ENCODE results near the gene SUGP1. TPM values are rescaled to one million over a fixed set of nuclear protein-coding genes. Genes with fewer than 3 reads are reported as not detected.

SUGP1 gene
- total and polyA plus RNA-seq, 2 of the 4 experiments (the other 2 are of a cell fraction) = 33.2 to 35.8 TPM

DNA sequence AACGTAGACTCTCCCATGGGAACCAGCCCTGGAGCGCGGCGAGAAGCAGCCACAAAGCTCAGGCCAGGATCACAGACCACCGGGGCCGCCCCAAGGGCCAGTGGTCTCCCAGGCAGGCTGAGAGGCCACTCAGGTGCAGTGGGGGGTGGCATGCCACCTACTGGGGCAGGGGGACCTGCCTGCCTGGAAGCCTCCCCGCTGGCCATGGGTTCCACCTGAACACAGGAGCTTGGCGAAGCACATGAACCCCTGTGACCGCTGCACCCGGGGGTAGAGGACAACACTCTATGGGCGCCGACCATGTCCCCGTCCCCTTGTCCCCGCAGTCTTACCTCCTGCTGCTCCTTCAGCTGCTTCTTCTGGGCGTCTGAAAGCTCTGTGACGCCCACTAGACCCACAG is 40.5 kb downstream of the SUGP1 start:
- in situ Hi-C loops (cut with MboI; ENCODE audit: low sequenced_read_pairs) = no loop called here
- no peak for TF ChIP-seq BHLHE40 (IDR thresholded peaks at IDR 0.05; ENCODE audit: low read depth, low read length)
- no peak for TF ChIP-seq MAZ (IDR thresholded peaks at IDR 0.05; ENCODE audit: borderline replicate concordance, low read depth, low read length)
- TF ChIP-seq RAD21 (IDR thresholded peaks at IDR 0.05; ENCODE audit: low read length) = no peak
- TF ChIP-seq SMC3 (IDR thresholded peaks at IDR 0.05; ENCODE audit: low read depth, low read length) = no peak
- TF ChIP-seq, protein P1, sequence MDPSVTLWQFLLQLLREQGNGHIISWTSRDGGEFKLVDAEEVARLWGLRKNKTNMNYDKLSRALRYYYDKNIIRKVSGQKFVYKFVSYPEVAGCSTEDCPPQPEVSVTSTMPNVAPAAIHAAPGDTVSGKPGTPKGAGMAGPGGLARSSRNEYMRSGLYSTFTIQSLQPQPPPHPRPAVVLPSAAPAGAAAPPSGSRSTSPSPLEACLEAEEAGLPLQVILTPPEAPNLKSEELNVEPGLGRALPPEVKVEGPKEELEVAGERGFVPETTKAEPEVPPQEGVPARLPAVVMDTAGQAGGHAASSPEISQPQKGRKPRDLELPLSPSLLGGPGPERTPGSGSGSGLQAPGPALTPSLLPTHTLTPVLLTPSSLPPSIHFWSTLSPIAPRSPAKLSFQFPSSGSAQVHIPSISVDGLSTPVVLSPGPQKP (IDR thresholded peaks at IDR 0.05; ENCODE audit: borderline replicate concordance, low read depth, low read length) = no peak
- TF ChIP-seq FOS (IDR thresholded peaks at IDR 0.05; ENCODE audit: low read depth, low read length) = no peak
- TF ChIP-seq, protein P2, sequence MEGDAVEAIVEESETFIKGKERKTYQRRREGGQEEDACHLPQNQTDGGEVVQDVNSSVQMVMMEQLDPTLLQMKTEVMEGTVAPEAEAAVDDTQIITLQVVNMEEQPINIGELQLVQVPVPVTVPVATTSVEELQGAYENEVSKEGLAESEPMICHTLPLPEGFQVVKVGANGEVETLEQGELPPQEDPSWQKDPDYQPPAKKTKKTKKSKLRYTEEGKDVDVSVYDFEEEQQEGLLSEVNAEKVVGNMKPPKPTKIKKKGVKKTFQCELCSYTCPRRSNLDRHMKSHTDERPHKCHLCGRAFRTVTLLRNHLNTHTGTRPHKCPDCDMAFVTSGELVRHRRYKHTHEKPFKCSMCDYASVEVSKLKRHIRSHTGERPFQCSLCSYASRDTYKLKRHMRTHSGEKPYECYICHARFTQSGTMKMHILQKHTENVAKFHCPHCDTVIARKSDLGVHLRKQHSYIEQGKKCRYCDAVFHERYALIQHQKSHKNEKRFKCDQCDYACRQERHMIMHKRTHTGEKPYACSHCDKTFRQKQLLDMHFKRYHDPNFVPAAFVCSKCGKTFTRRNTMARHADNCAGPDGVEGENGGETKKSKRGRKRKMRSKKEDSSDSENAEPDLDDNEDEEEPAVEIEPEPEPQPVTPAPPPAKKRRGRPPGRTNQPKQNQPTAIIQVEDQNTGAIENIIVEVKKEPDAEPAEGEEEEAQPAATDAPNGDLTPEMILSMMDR (conservative IDR thresholded peaks at IDR 0.05; ENCODE audit: low read depth, low read length) = no peak
- no peak for TF ChIP-seq RCOR1 (IDR thresholded peaks at IDR 0.05; ENCODE audit: insufficient replicate concordance, low read length)
- TF ChIP-seq MAFK (IDR thresholded peaks at IDR 0.05; ENCODE audit: low read depth, low read length) = no peak
- TF ChIP-seq MXI1 (IDR thresholded peaks at IDR 0.05; ENCODE audit: borderline replicate concordance, low read depth, low read length) = no peak
- TF ChIP-seq CEBPB (IDR thresholded peaks at IDR 0.05; ENCODE audit: low read depth, low read length) = no peak
- TF ChIP-seq, protein P3, sequence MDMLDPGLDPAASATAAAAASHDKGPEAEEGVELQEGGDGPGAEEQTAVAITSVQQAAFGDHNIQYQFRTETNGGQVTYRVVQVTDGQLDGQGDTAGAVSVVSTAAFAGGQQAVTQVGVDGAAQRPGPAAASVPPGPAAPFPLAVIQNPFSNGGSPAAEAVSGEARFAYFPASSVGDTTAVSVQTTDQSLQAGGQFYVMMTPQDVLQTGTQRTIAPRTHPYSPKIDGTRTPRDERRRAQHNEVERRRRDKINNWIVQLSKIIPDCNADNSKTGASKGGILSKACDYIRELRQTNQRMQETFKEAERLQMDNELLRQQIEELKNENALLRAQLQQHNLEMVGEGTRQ (IDR thresholded peaks at IDR 0.05; ENCODE audit: low read depth, low read length) = no peak
- TF ChIP-seq CHD1 (IDR thresholded peaks at IDR 0.05; ENCODE audit: low read depth, low read length) = no peak
- no peak for TF ChIP-seq NFE2L2 (IDR thresholded peaks at IDR 0.05; ENCODE audit: low read depth, low read length)
- no peak for TF ChIP-seq RFX5 (IDR thresholded peaks at IDR 0.05; ENCODE audit: low read depth, low read length)
- TF ChIP-seq POLR2A (IDR thresholded peaks at IDR 0.05; ENCODE audit: low read depth, low read length) = no peak
- no peaks in the 10 kb centered on the region for H3K27me3 ChIP-seq (ENCODE audit: control insufficient read depth, insufficient read depth, low read length)
- no peak overlapping the region for H2AFZ ChIP-seq (replicated peaks; ENCODE audit: low read length, poor library complexity)
- H3K36me3 ChIP-seq (ENCODE audit: control insufficient read depth, insufficient read depth, low read length) = peaks cover 60% of the 10 kb centered on the region
- H2AK9ac ChIP-seq (replicated peaks; ENCODE audit: low read depth, low read length, poor library complexity) = no peak overlapping the region
- no peak overlapping the region for H3K14ac ChIP-seq (replicated peaks; ENCODE audit: low read depth, low read length)
- H2BK5ac ChIP-seq (ENCODE audit: low read depth, low read length, poor library complexity, severe bottlenecking) = no peak overlapping the region
- H3K27ac ChIP-seq (ENCODE audit: insufficient read depth, low read length) = no peak overlapping the region
- no peaks in the 10 kb centered on the region for H3K79me1 ChIP-seq (ENCODE audit: low read depth in 1 of 2, low read length in 2 of 2)
- no peak overlapping the region for H4K5ac ChIP-seq (ENCODE audit: low read depth, low read length)
- no peak overlapping the region for H2AK5ac ChIP-seq (ENCODE audit: low read depth, low read length)
- H3K4me1 ChIP-seq (ENCODE audit: control insufficient read depth, insufficient read depth, low read length) = peaks cover 2% of the 10 kb centered on the region; the same call in 1 of the 2 replicates
- no TSS peak for BruUV-seq (replicated peaks)
- DNase-seq = no peak
- H4K8ac ChIP-seq (ENCODE audit: low read depth in 2 of 2, low read length in 2 of 2) = no peak overlapping the region
- H3K4ac ChIP-seq (ENCODE audit: low read depth, low read length) = no peak overlapping the region
- no peaks in the 10 kb centered on the region for H4K20me1 ChIP-seq (ENCODE audit: insufficient read depth, low read length)
- H2BK15ac ChIP-seq (ENCODE audit: low read depth, low read length) = no peak overlapping the region
- dilution Hi-C loops (cut with HindIII; ENCODE audit: low sequenced_read_pairs, unreplicated experiment) = no loop called here
- CTCF ChIA-PET = no interaction called here
- no peak for ATAC-seq (ENCODE audit: low read depth)
- POLR2A ChIA-PET (ENCODE audit: unreplicated experiment) = no interaction called here
- no peaks in the 10 kb centered on the region for H3K9me1 ChIP-seq (ENCODE audit: insufficient read depth, low read length)
- intact Hi-C loops (cut with micrococcal nuclease) = no loop called here
- WGBS, 2 experiments (ENCODE audit: extremely low coverage in 2 of 2, insufficient read length in 1 of 2) = 90% methylated on average over 5 of the region's 16 CpGs; no CpG with 5 or more reads in 1 of the 2 experiments
- H3K4me2 ChIP-seq (ENCODE audit: low read depth, low read length) = no peak overlapping the region
- no peak overlapping the region for H4K91ac ChIP-seq (ENCODE audit: insufficient read depth, low read depth, low read length)
- no peak overlapping the region for H3K9ac ChIP-seq (ENCODE audit: low read depth, low read length)
- H3K9me3 ChIP-seq (ENCODE audit: control insufficient read depth, insufficient read depth, low read length) = no peaks in the 10 kb centered on the region
- H2BK120ac ChIP-seq (ENCODE audit: low read depth, low read length) = no peak overlapping the region
- H3K4me3 ChIP-seq (ENCODE audit: insufficient read depth, low read depth, low read length) = no peak overlapping the region
- no peak overlapping the region for H3K23ac ChIP-seq (ENCODE audit: low read depth, low read length)
- no peak overlapping the region for H3K18ac ChIP-seq (ENCODE audit: low read depth, low read length)
- no peak overlapping the region for H2BK20ac ChIP-seq (ENCODE audit: low read depth, low read length)
- H3K56ac ChIP-seq (ENCODE audit: extremely low read depth, insufficient read depth, low read length) = no peak overlapping the region

Data from IMR-90 (cell line).